Lung (tissue), 12 donors: ENCODE results near the gene HS3ST4. TPM values are rescaled to one million over a fixed set of nuclear protein-coding genes. Genes with fewer than 3 reads are reported as not detected.

Source experiments
- ATAC-seq: fragments of 200-7000 bp; cut with Tn5 transposase; one replicate; pipeline ENCODE4 v1.9.1; 2020; ENCODE audit warnings: moderate number of reproducible peaks; ENCODE audit not compliant: insufficient read depth, low FRiP score
- DNase-seq, 3 donors: peaks; one replicate each; pipeline ENCODE4 v3.0.0-alpha.2; 2013 to 2017
- H3K27ac ChIP-seq, 2 donors: one replicate each; pipeline ENCODE4 v1.5.1; 2013; ENCODE audit warnings: mild to moderate bottlenecking in 2 of 2, moderate library complexity in 2 of 2, control low read depth in 1 of 2, inconsistent platforms in 1 of 2, low read depth in 1 of 2, low read length in 1 of 2
- H3K27me3 ChIP-seq, 3 donors: one replicate each; pipeline ENCODE4 v1.5.1; 2013; ENCODE audit warnings: low read length in 2 of 3; ENCODE audit not compliant: control insufficient read depth in 3 of 3, insufficient read depth in 3 of 3
- H3K36me3 ChIP-seq, 4 donors: one replicate each; pipeline ENCODE4 v1.5.1; 2013; ENCODE audit warnings: low read length in 4 of 4, mild to moderate bottlenecking in 1 of 4, moderate library complexity in 1 of 4; ENCODE audit not compliant: control insufficient read depth in 4 of 4, insufficient read depth in 4 of 4
- H3K4me1 ChIP-seq, 5 donors: one replicate each; pipeline ENCODE4 v1.5.1; 2013; ENCODE audit warnings: low read length in 5 of 5, mild to moderate bottlenecking in 2 of 5, moderate library complexity in 1 of 5; ENCODE audit not compliant: control insufficient read depth in 5 of 5, insufficient read depth in 5 of 5
- H3K4me3 ChIP-seq: one replicate; pipeline ENCODE4 v1.5.1; 2013; ENCODE audit warnings: mild to moderate bottlenecking, control low read depth, moderate library complexity
- H3K9ac ChIP-seq, 2 donors: one replicate each; pipeline ENCODE4 v1.5.1; 2013; ENCODE audit warnings: low read length in 2 of 2, control low read depth in 1 of 2; ENCODE audit not compliant: insufficient read depth in 1 of 2
- H3K9me3 ChIP-seq, 4 donors: one replicate each; pipeline ENCODE4 v1.5.1; 2013; ENCODE audit warnings: low read length in 3 of 4, mild to moderate bottlenecking in 1 of 4, moderate library complexity in 1 of 4; ENCODE audit not compliant: control insufficient read depth in 4 of 4, insufficient read depth in 3 of 4
- CTCF ChIP-seq: IDR thresholded peaks from 2 replicates; pipeline ENCODE4 v1.5.1; 2012; ENCODE audit warnings: mild to moderate bottlenecking; ENCODE audit errors: control extremely low read depth, extremely low read depth
- whole genome bisulfite sequencing, 2 donors: extraction: QIAGEN DNeasy Blood & Tissue Kit; methylation state at CpG; one replicate each; pipeline ENCODE4 v1.1.7; 2013; 5-methylcytosine and 5-hydroxymethylcytosine counted together
- polyA plus RNA-seq, 2 donors: library from polyadenylated mRNA; stranded (reverse); fragments of 200-250 nt; gene quantifications; one replicate each; pipeline ENCODE4 v1.2.1, GENCODE V29; 2013
- total RNA-seq, 2 donors: library from RNA; depleted of rRNA in 1 of 2; stranded (reverse); fragments of >200 nt in 1 of 2; gene quantifications; one replicate each; pipeline ENCODE4 v1.2.1, GENCODE V29; 2014 to 2021
- donor health status: control.
- donor health status: control.
- donor health status: Bipolar disorder and iron deficiency.
- donor health status: healthy.
- donor health status: DM: yes; HTN: yes; CAD: no.

Gene HS3ST4
- total and polyA plus RNA-seq, 4 donors = 0.06 to 0.15 TPM; not detected in 2

GRCh38 chr16:25676820-25677219 is 14.9 kb upstream of the HS3ST4 start:
- ATAC-seq (no peak), DNase-seq (no peak)
- Histone ChIP-seq H3K4me3 (no peak overlapping the region), H3K9ac (no peak overlapping the region), H3K27me3 (peaks cover 0 to 2% (median 0%) of the 10 kb centered on the region in 3 donors), H3K9me3 (no peaks in the 10 kb centered on the region), H3K36me3 (no peaks in the 10 kb centered on the region), H3K4me1 (no peaks in the 10 kb centered on the region), H3K27ac (no peak overlapping the region)
- WGBS, 2 donors = 63 to 72% methylated on average over 2 of the region's 2 CpGs
- TF ChIP-seq CTCF = no peak

GRCh38 chr16:25679511-25679910 is 12.2 kb upstream of the HS3ST4 start:
- H3K4me1 ChIP-seq = no peaks in the 10 kb centered on the region
- DNase-seq (no peak), ATAC-seq (no peak)
- no peak overlapping the region for H3K9ac ChIP-seq
- TF ChIP-seq CTCF = no peak
- peaks cover 0 to 2% (median 0%) of the 10 kb centered on the region in 3 donors for H3K27me3 ChIP-seq
- H3K9me3 ChIP-seq = no peaks in the 10 kb centered on the region
- H3K27ac ChIP-seq = no peak overlapping the region
- 51 to 52% methylated on average over 5 of the region's 5 CpGs for WGBS, 2 donors
- H3K36me3 ChIP-seq = no peaks in the 10 kb centered on the region
- H3K4me3 ChIP-seq = no peak overlapping the region

- TF ChIP-seq CTCF = no peak
- WGBS, 2 donors = 66 to 76% methylated on average over 10 of the region's 10 CpGs
- H3K9me3 ChIP-seq = peaks cover 0 to 3% (median 0%) of the 10 kb centered on the region in 4 donors
- DNase-seq (no peak), ATAC-seq (no peak)
- no peak overlapping the region for H3K9ac ChIP-seq
- H3K36me3 ChIP-seq = no peaks in the 10 kb centered on the region
- no peak overlapping the region for H3K27ac ChIP-seq
- no peak overlapping the region for H3K4me3 ChIP-seq
- peaks cover 0 to 10% (median 0%) of the 10 kb centered on the region in 5 donors for H3K4me1 ChIP-seq
- peaks cover 13 to 51% (median 33%) of the 10 kb centered on the region in 3 donors for H3K27me3 ChIP-seq
Observed at GRCh38 chr16:25689137-25689836, 2.5 kb upstream of the HS3ST4 start.
